Gastrocnemius medialis (tissue), 4 donors: ENCODE measurements around the gene SRP72. TPM values are rescaled to one million over a fixed set of nuclear protein-coding genes. Genes with fewer than 3 reads are reported as not detected.

ENCODE experiments used
- ATAC-seq, 2 donors: fragments of 150-250 bp; one replicate each; pipeline ENCODE4 v1.9.1; 2016
- DNase-seq, 2 donors: peaks; one replicate each; pipeline ENCODE4 v3.0.0-alpha.2; 2019
- H3K27ac ChIP-seq, 4 donors: fragments of 200-600 bp; sonication (generic); 1 replicate in 1 of 4; 2 replicates in 3 of 4; pipeline ENCODE4 v1.5.1; 2016 to 2018; ENCODE audit warnings: mild to moderate bottlenecking in 2 of 4, moderate library complexity in 1 of 4
- H3K27me3 ChIP-seq, 3 donors: fragments of 200-600 bp; sonication (generic) in 2 of 3; 1 replicate in 1 of 3; 2 replicates in 2 of 3; pipeline versions ENCODE4 v1.5.1 to v1.6.0; 2016 to 2019; ENCODE audit warnings: mild to moderate bottlenecking in 1 of 3, moderate library complexity in 1 of 3
- H3K36me3 ChIP-seq, 2 donors: fragments of 200-600 bp; sonication (generic) in 1 of 2; one replicate each; pipeline ENCODE4 v1.5.1; 2017 to 2018
- H3K4me1 ChIP-seq, 2 donors: fragments of 200-600 bp; sonication (generic) in 1 of 2; one replicate each; pipeline ENCODE4 v1.5.1; 2016 to 2017; ENCODE audit warnings: mild to moderate bottlenecking in 2 of 2
- H3K4me3 ChIP-seq, 4 donors: fragments of 200-600 bp; sonication (generic) in 3 of 4; 1 replicate in 1 of 4; 2 replicates in 3 of 4; pipeline ENCODE4 v1.5.1; 2016 to 2019; ENCODE audit warnings: mild to moderate bottlenecking in 2 of 4
- H3K9me3 ChIP-seq, 3 donors: fragments of 200-600 bp; sonication (generic) in 2 of 3; 1 replicate in 1 of 3; 2 replicates in 2 of 3; pipeline ENCODE4 v1.5.1; 2016 to 2019
- POLR2A ChIP-seq, 2 donors: fragments of 450-650 bp; IDR thresholded peaks; one replicate each; pipeline ENCODE4 v1.6.1; 2017; ENCODE audit warnings: antibody characterized with exemption in 2 of 2, mild to moderate bottlenecking in 2 of 2, moderate library complexity in 2 of 2
- in situ Hi-C, 4 donors: fragments of 200-750 bp; cut with MboI; loops; one replicate each; pipeline versions ENCODE4 v1.15.0 to v1.8.0; 2017; ENCODE audit warnings: low sequenced_read_pairs in 4 of 4
- intact Hi-C: fragments of 100-400 bp; cut with DNase I; formaldehyde crosslinking; loops from one replicate; pipeline ENCODE4 v1.15.1; 2023; ENCODE audit warnings: low total_unique reads
- total RNA-seq, 4 donors: library from RNA; depleted of rRNA; stranded (reverse); fragments of >200 nt; gene quantifications; one replicate each; pipeline versions ENCODE4 v1.1.0 to v1.2.3, GENCODE V29; 2016
- TF ChIP-seq, protein P1 (sequence below), 5 experiments: fragments of 450-650 bp in 3 of 5; fragments of 200-600 bp in 2 of 5; sonication (generic) in 2 of 5; IDR thresholded peaks in 4 of 5; conservative IDR thresholded peaks in 1 of 5; 1 replicate in 4 of 5; 2 replicates in 1 of 5; pipeline ENCODE4 v1.5.1; 2016 to 2019; ENCODE audit warnings: antibody characterized with exemption in 5 of 5, mild to moderate bottlenecking in 3 of 5, moderate library complexity in 3 of 5

Gene SRP72
- total RNA-seq, 4 donors from 2014 or later: 35.8 to 70.4 (median 53.1) TPM

GRCh38 chr4:56426273-56426672 lies 41.1 kb upstream of the SRP72 start:
- no peak for DNase-seq
- Histone ChIP-seq H3K27ac (no peak overlapping the region), H3K4me1 (peaks cover 0 to 8% of the 10 kb centered on the region in 2 donors), H3K9me3 (no peaks in the 10 kb centered on the region), H3K36me3 (no peaks in the 10 kb centered on the region), H3K27me3 (no peaks in the 10 kb centered on the region), H3K4me3 (no peak overlapping the region)
- in situ Hi-C loops: loop anchor here in 2 of 4 donors (10.0 to 25.0 kb wide), 2 partner anchors 409 to 411 kb away; no protein-coding TSS in a partner anchor
- TF ChIP-seq, protein P1, sequence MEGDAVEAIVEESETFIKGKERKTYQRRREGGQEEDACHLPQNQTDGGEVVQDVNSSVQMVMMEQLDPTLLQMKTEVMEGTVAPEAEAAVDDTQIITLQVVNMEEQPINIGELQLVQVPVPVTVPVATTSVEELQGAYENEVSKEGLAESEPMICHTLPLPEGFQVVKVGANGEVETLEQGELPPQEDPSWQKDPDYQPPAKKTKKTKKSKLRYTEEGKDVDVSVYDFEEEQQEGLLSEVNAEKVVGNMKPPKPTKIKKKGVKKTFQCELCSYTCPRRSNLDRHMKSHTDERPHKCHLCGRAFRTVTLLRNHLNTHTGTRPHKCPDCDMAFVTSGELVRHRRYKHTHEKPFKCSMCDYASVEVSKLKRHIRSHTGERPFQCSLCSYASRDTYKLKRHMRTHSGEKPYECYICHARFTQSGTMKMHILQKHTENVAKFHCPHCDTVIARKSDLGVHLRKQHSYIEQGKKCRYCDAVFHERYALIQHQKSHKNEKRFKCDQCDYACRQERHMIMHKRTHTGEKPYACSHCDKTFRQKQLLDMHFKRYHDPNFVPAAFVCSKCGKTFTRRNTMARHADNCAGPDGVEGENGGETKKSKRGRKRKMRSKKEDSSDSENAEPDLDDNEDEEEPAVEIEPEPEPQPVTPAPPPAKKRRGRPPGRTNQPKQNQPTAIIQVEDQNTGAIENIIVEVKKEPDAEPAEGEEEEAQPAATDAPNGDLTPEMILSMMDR (IDR thresholded peaks at IDR 0.05 in 4 of 5, conservative IDR thresholded peaks at IDR 0.05 in 1 of 5): no peak
- TF ChIP-seq POLR2A (IDR thresholded peaks at IDR 0.05): no peak
- ATAC-seq: no peak
- intact Hi-C loops: loop anchor here (10.0 kb wide), 1 partner anchor 409 kb away; no protein-coding TSS in a partner anchor

DNA sequence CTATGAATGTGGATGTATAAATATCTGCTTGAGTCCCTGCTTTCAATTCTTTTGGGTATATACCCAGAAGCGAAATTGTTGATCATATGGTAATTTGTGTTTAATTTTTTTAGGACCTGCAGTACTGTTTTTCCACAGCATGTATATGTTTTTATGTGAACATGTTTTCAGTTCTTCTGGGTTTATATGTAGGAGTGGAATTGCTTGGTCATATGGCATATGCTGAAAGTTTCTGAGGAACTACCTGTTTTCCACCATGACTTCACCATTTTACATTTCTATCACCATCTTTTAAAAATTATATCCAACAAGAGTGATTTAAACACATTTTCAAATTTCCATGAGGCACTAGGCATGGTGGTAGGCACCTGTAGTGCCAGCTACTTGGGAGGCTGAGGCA lies 40.2 kb upstream of the SRP72 start:
- intact Hi-C loops: loop anchor here (10.0 kb wide), 1 partner anchor 408 kb away; no protein-coding TSS in a partner anchor
- Histone ChIP-seq H3K36me3 (no peaks in the 10 kb centered on the region), H3K27ac (no peak overlapping the region), H3K27me3 (no peaks in the 10 kb centered on the region), H3K4me1 (peaks cover 0 to 8% of the 10 kb centered on the region in 2 donors), H3K9me3 (no peaks in the 10 kb centered on the region), H3K4me3 (no peak overlapping the region)
- in situ Hi-C loops: loop anchor here in 2 of 4 donors (10.0 to 25.0 kb wide), 2 partner anchors 408 to 410 kb away; no protein-coding TSS in a partner anchor
- no peak for TF ChIP-seq POLR2A (IDR thresholded peaks at IDR 0.05)
- TF ChIP-seq, protein P1 (IDR thresholded peaks at IDR 0.05 in 4 of 5, conservative IDR thresholded peaks at IDR 0.05 in 1 of 5): no peak
- DNase-seq (no peak), ATAC-seq (no peak)

- DNase-seq (no peak), ATAC-seq (no peak)
- in situ Hi-C loops (loop anchor here in 1 of 4 donors (25.0 kb wide), 1 partner anchor 407 kb away; no protein-coding TSS in a partner anchor), intact Hi-C loops (no loop called here)
- no peaks in the 10 kb centered on the region for H3K36me3 ChIP-seq
- TF ChIP-seq POLR2A (IDR thresholded peaks at IDR 0.05): no peak
- TF ChIP-seq, protein P1 (IDR thresholded peaks at IDR 0.05 in 4 of 5, conservative IDR thresholded peaks at IDR 0.05 in 1 of 5): no peak
- H3K9me3 ChIP-seq: no peaks in the 10 kb centered on the region
- peaks cover 8 to 11% of the 10 kb centered on the region in 2 donors for H3K4me1 ChIP-seq
- no peak overlapping the region for H3K27ac ChIP-seq
- no peaks in the 10 kb centered on the region for H3K27me3 ChIP-seq
- H3K4me3 ChIP-seq: no peak overlapping the region
Measured at GRCh38 chr4:56430203-56430602, 37.2 kb upstream of the SRP72 start.

DNA sequence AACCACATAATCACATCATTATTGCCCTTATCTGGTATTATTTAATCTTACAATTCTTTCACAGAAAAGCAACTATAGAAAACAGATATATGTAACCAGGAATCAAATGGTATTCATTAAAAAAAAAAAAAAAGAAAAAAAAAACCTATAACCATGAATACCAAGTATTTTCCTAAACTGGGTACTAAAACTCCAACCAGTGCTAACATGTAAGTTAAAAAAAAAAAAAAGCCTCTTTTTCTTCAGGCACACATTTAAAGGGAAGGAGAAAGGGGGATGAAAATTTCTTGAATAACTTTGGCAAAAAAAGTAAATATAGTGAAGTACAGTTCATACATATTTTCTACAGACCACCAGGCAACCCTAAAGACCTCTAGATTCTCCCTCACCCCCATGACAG lies 34.1 kb upstream of the SRP72 start:
- intact Hi-C loops (no loop called here), in situ Hi-C loops (loop anchor here in 1 of 4 donors (25.0 kb wide), 1 partner anchor 404 kb away; no protein-coding TSS in a partner anchor)
- TF ChIP-seq, protein P1 (IDR thresholded peaks at IDR 0.05 in 4 of 5, conservative IDR thresholded peaks at IDR 0.05 in 1 of 5): no peak
- TF ChIP-seq POLR2A (IDR thresholded peaks at IDR 0.05): no peak
- Histone ChIP-seq H3K4me3 (no peak overlapping the region), H3K9me3 (no peaks in the 10 kb centered on the region), H3K27me3 (no peaks in the 10 kb centered on the region), H3K4me1 (peaks cover 16 to 18% of the 10 kb centered on the region in 2 donors), H3K36me3 (no peaks in the 10 kb centered on the region), H3K27ac (no peak overlapping the region)
- ATAC-seq (no peak), DNase-seq (no peak)
